PC-9 (cell line): ENCODE measurements around the gene PDZK1IP1. TPM values are rescaled to one million over a fixed set of nuclear protein-coding genes. Genes with fewer than 3 reads are reported as not detected.

Experiments
- BruUV-seq: library from RNA; stranded (reverse); fragments of 400-500 nt; replicated peaks from 2 replicates; lab custom pipeline; 2021; lab: Mats Ljungman, UMichigan
- CTCF ChIA-PET: fragments of 300-600 bp; sonication (Branson Sonifier 250); formaldehyde crosslinking; loops from one replicate; lab custom pipeline; 2022; ENCODE audit warnings: antibody characterized with exemption; lab: Charles Lee
- POLR2A ChIA-PET: fragments of 300-600 bp; sonication (Branson Sonifier 250); formaldehyde crosslinking; loops from one replicate; lab custom pipeline; 2022; ENCODE audit warnings: antibody characterized with exemption; ENCODE audit not compliant: unreplicated experiment; lab: Charles Lee
- DNase-seq, 2 experiments: peaks; one replicate each; pipeline versions ENCODE4 v3.0.0 to v3.0.0-alpha.2; 2015 to 2022; ENCODE audit warnings: mixed read lengths in 1 of 2
- H2AFZ ChIP-seq: fragments of 200-600 bp; sonication (generic); 2 replicates; pipeline ENCODE4 v1.8.1; 2017; ENCODE audit warnings: antibody characterized with exemption
- H3F3A ChIP-seq: fragments of 200-600 bp; sonication (generic); 2 replicates; pipeline ENCODE4 v1.8.1; 2017; ENCODE audit warnings: antibody characterized with exemption, mild to moderate bottlenecking, low read depth; ENCODE audit not compliant: insufficient read depth
- H3K27ac ChIP-seq: fragments of 200-600 bp; sonication (generic); 2 replicates; pipeline ENCODE4 v1.6.1; 2016; ENCODE audit warnings: mixed run types
- H3K27me3 ChIP-seq: fragments of 200-600 bp; sonication (generic); 2 replicates; pipeline ENCODE4 v1.6.1; 2016; ENCODE audit warnings: low read depth, mixed run types; ENCODE audit not compliant: insufficient read depth
- H3K36me3 ChIP-seq: fragments of 200-600 bp; sonication (generic); 2 replicates; pipeline ENCODE4 v1.6.1; 2016; ENCODE audit warnings: low read depth, mixed run types
- H3K4me1 ChIP-seq: fragments of 200-600 bp; sonication (generic); replicated peaks from 2 replicates; pipeline ENCODE4 v1.6.1; 2016; ENCODE audit warnings: mixed run types; ENCODE audit not compliant: insufficient read depth
- H3K4me2 ChIP-seq: fragments of 200-600 bp; sonication (generic); 2 replicates; pipeline ENCODE4 v1.6.1; 2017; ENCODE audit warnings: mixed run types
- H3K4me3 ChIP-seq: fragments of 200-600 bp; sonication (generic); 2 replicates; pipeline ENCODE4 v1.6.1; 2016; ENCODE audit warnings: mixed run types
- H3K79me2 ChIP-seq: fragments of 200-600 bp; sonication (generic); 2 replicates; pipeline ENCODE4 v1.6.1; 2017; ENCODE audit warnings: low read depth, mixed run types
- H3K9me2 ChIP-seq: fragments of 200-600 bp; sonication (generic); 2 replicates; pipeline ENCODE4 v1.8.1; 2017; ENCODE audit warnings: mild to moderate bottlenecking; ENCODE audit not compliant: insufficient read depth
- H3K9me3 ChIP-seq: fragments of 200-600 bp; sonication (generic); 2 replicates; pipeline ENCODE4 v1.8.1; 2016; ENCODE audit warnings: low read depth; ENCODE audit not compliant: insufficient read depth
- H4K20me1 ChIP-seq: fragments of 200-600 bp; sonication (generic); 2 replicates; pipeline ENCODE4 v1.8.1; 2017; ENCODE audit not compliant: insufficient read depth
- CTCF ChIP-seq: fragments of 200-600 bp; sonication (generic); conservative IDR thresholded peaks from 2 replicates; pipeline ENCODE4 v1.6.1; 2017; ENCODE audit warnings: mixed run types, antibody characterized with exemption, mild to moderate bottlenecking, moderate library complexity
- EZH2 ChIP-seq: fragments of 200-600 bp; sonication (generic); IDR thresholded peaks from 2 replicates; pipeline ENCODE4 v1.8.0; 2017; ENCODE audit warnings: antibody characterized with exemption, low read depth
- intact Hi-C: fragments of 100-400 bp; cut with micrococcal nuclease; formaldehyde crosslinking; loops from one replicate; pipeline ENCODE4 v1.10.0; 2022; ENCODE audit not compliant: unreplicated experiment
- total RNA-seq: library from RNA; stranded (reverse); gene quantifications from 2 replicates; pipeline ENCODE4 v1.2.3, GENCODE V29; 2021

PDZK1IP1 gene
- total RNA-seq, 1 experiment from 2014 or later = 6.2 TPM

GRCh38 chr1:47213230-47213963 is 23.6 kb upstream of the PDZK1IP1 start:
- Histone ChIP-seq H2AFZ (no peak overlapping the region), H3K79me2 (no peaks in the 10 kb centered on the region), H3K27ac (no peak overlapping the region), H3K4me2 (no peak overlapping the region), H3K9me3 (no peaks in the 10 kb centered on the region), H3F3A (no peaks in the 10 kb centered on the region), H3K36me3 (no peaks in the 10 kb centered on the region), H4K20me1 (no peaks in the 10 kb centered on the region), H3K9me2 (no peaks in the 10 kb centered on the region), H3K4me1 (no peaks in the 10 kb centered on the region), H3K4me3 (no peak overlapping the region), H3K27me3 (no peaks in the 10 kb centered on the region)
- POLR2A ChIA-PET = no interaction called here
- TF ChIP-seq EZH2 (no peak), CTCF (no peak)
- no TSS peak for BruUV-seq
- no peak for DNase-seq
- CTCF ChIA-PET = no interaction called here
- intact Hi-C loops = no loop called here

GRCh38 chr1:47212636-47213229 is 22.9 kb upstream of the PDZK1IP1 start:
- Histone ChIP-seq H3K27me3 (no peaks in the 10 kb centered on the region), H3K27ac (no peak overlapping the region), H3K4me2 (no peak overlapping the region), H3K4me3 (no peak overlapping the region), H3K9me3 (no peaks in the 10 kb centered on the region), H3K9me2 (no peaks in the 10 kb centered on the region), H3K79me2 (no peaks in the 10 kb centered on the region), H3K36me3 (no peaks in the 10 kb centered on the region), H2AFZ (no peak overlapping the region), H4K20me1 (no peaks in the 10 kb centered on the region), H3K4me1 (no peaks in the 10 kb centered on the region), H3F3A (no peaks in the 10 kb centered on the region)
- intact Hi-C loops = no loop called here
- BruUV-seq = no TSS peak
- ChIA-PET CTCF (no interaction called here), POLR2A (no interaction called here)
- TF ChIP-seq CTCF (no peak), EZH2 (no peak)
- DNase-seq = no peak

- Histone ChIP-seq H3K4me3 (no peak overlapping the region), H3K9me2 (no peaks in the 10 kb centered on the region), H4K20me1 (no peaks in the 10 kb centered on the region), H3K4me1 (no peaks in the 10 kb centered on the region), H3K27me3 (no peaks in the 10 kb centered on the region), H3F3A (no peaks in the 10 kb centered on the region), H3K36me3 (no peaks in the 10 kb centered on the region), H3K9me3 (no peaks in the 10 kb centered on the region), H3K27ac (no peak overlapping the region), H2AFZ (no peak overlapping the region), H3K79me2 (no peaks in the 10 kb centered on the region), H3K4me2 (no peak overlapping the region)
- intact Hi-C loops = no loop called here
- DNase-seq = no peak
- CTCF ChIA-PET = no interaction called here
- POLR2A ChIA-PET = no interaction called here
- no TSS peak for BruUV-seq
- TF ChIP-seq EZH2 (no peak), CTCF (no peak)
These were observed 22.0 kb upstream of the PDZK1IP1 start for GRCh38 chr1:47211796-47212269.
